C1 segment of cervical spinal cord (tissue), 14 donors: ENCODE measurements around the gene GATC.
"Not testable (repeated sequence)": the region's sequence is repeated elsewhere in the genome, so short reads cannot be mapped to it uniquely, and the experiment has no call there.

Source experiments
- DNase-seq, 14 donors: peaks; one replicate each; lab custom pipeline; 2025; lab: John Stamatoyannopoulos, UW

Gene GATC

GRCh38 chr12:120470150-120470784, 24.0 kb downstream of the GATC start:
- peak in 3 of 14 donors; percentile 49 to 70 (median 64) for DNase-seq

- no peak for DNase-seq
These were observed 26.3 kb downstream of the GATC start for GRCh38 chr12:120472521-120472920.

GRCh38 chr12:120473807-120474615, 27.8 kb downstream of the GATC start:
- no peak for DNase-seq

- DNase-seq = peak in 4 of 14 donors; percentile 7 to 27 (median 17)
These were observed 28.3 kb downstream of the GATC start for GRCh38 chr12:120474616-120474960.

GRCh38 chr12:120475643-120476042, 29.4 kb downstream of the GATC start:
- no peak for DNase-seq

GRCh38 chr12:120479458-120479857, 33.2 kb downstream of the GATC start:
- no peak for DNase-seq

DNA sequence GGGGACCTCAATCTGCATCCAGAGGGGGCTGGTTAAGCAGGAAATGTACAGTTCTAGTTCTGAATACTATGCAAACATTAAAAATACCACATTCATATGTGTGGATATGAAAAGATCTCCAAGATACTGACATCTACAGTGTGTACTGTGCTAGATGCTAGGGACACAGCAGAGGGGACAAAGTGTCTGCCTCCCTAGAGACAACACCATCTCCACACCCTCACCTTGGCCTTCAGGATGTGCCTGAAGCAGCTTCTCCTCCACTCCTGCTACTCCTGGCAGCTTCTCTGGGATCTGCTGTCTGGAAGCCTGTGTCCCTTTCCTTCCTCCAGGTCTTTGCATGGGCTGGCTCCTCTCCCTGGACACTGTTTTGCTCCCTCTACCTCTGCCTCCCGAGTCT, 34.0 kb downstream of the GATC start:
- DNase-seq = no peak

DNA sequence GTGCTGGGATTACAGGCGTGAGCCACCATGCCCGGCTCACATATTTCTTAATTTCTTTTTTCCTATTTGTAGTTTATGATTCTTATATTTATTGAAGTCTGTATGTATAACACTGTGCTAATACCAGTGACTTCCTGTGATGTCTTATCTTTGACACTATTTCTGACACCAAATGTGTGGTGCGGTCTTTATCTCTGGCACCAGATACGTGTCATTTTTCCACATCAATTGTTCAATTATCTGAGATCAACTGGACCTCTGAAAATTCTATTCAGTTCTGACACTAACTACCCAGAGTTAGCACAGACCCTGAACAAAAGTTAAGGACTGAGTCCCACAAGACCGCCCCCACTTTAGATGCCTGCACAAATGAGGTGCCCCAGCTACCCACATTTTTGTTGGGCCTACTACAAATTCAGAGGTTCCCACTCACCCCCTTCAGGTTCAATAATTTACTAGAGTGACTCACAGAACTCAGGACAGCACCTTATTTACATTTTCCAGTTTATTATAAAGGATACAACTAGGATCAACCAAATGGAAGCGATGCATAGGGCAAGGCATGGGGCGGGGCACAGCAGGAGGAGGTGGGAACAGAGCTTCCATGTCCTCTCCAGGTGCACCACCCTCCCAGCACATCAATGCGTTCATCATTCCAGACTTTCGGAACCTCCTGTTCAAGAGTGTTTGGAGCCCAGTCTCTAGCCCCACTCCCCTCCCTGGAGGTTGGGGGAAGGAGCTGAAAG, 35.0 kb downstream of the GATC start:
- no peak for DNase-seq

GRCh38 chr12:120483621-120484020, 37.4 kb downstream of the GATC start:
- no peak for DNase-seq

- no peak for DNase-seq
These were observed 40.0 kb downstream of the GATC start for GRCh38 chr12:120485961-120486881.

- DNase-seq = not testable (repeated sequence)
These were observed 41.3 kb downstream of the GATC start for GRCh38 chr12:120487552-120487951.

- peak in 6 of 14 donors; percentile 5 to 32 (median 12) for DNase-seq
These were observed 41.9 kb downstream of the GATC start for GRCh38 chr12:120488057-120488640.

- no peak for DNase-seq
These were observed 42.8 kb downstream of the GATC start for GRCh38 chr12:120489018-120489417.

GRCh38 chr12:120490325-120490724, 44.1 kb downstream of the GATC start:
- no peak for DNase-seq

DNA sequence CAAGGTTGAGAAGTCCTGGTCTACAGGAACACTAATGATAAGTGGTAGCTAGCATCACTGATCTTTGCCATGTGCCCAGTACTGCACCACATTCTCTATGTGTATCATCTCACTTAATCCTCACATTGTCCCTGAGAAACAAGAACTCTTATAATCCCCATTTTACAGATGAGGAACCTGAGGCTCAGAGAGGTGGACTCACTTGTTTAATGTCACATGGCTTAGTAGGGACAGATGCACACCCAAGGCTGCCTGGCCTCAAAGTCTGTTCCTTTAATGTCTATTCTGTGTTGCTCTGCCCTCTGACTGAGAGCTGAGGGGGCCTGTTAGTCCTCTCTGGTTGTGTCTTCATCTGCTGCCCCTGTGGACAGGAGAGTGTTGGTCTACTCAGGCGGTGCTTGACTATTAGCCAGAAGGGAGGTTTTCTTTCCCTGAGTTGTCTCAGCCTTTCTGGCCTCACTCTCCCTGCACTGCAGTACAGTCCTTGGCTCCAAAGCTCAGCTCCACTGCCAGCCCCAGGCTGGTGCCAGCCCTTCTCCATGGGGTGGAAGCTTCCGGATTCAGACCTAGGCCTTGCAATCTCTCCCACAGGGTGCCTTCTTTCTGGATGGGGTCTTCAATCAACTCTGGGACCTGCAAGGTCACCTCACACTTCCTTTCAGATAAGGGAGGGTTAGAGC, 44.7 kb downstream of the GATC start:
- peak in 7 of 14 donors; percentile 7 to 49 (median 22) for DNase-seq

DNA sequence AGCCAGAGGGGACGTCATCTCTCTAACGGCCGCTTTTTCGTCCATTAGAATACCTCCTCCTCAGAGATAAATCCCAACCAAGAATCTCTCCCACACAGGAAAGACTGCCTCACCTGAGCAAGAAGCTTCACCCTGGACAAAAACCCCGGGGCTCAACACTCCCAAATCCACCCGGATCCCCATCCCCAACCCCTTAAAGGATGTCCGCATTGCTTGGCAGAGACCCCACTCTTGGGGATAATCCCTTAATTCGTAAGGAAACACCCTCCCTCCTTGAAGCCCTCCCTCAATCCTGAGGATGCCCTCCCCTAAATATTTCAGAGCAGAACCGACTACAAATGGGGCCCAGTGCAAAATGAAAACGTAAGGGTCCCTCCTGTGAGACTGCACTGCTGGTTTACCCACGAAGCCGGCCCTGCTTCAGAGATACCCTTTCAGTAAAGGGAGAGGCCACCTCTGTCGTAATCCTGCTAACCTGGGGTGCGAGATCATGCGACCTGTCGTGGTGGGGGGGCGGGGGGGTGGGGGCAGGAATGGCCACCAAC, 49.0 kb downstream of the GATC start:
- DNase-seq = peak in 1 of 14 donors; percentile 44

- peak; percentile 63 to 93 (median 90) for DNase-seq
These were observed 49.6 kb downstream of the GATC start, which contains the start of gene DYNLL1 for GRCh38 chr12:120495731-120496412. DYNLL1 (plus strand) TSS chr12:120496113; CDS start chr12:120496422, 309 bp downstream.

DNA sequence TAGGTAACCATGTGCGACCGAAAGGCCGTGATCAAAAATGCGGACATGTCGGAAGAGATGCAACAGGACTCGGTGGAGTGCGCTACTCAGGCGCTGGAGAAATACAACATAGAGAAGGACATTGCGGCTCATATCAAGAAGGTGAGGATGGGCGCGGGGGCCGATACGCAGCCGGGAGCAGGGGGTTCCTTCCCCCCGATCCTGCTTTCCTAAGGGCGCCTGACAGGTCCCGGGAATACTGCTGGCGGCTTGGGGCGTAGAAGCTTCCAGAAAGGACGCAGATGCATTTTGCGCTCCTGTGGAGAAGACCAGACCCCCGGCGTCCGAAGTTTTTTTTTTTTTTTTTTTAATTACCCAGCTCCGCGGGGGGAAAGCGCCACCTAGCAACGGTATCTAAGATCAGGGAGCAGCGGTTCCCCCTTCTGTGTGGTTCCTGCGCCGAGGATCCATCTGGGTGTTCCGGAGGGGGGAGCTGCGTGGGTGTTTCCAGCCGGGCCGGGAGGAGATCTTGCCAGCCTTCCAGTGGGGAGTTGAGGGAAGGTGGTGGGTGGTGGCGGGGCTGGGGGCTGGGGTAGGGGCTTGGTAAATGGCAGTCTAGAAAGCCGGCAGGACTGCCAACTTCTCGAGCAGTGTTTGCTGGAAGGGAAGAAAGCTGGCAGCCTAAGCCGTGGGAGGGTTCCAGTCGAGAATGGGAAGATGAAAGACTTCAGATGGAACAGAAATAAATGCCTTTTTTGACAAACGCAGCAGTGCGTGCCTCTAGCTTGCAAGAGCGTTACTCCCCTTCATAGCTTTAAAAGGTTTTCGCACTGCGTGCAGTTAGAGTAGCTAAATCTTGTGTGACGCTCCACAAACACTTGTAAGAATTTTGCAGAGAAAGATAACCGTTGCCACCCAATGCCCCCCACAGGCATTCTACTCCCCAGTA, 50.4 kb downstream of the GATC start:
- peak in 13 of 14 donors; percentile 3 to 86 (median 64) for DNase-seq
